Fibroblast of the aortic adventitia (primary cell): ENCODE measurements around the gene TUBB8. TPM values are rescaled to one million over a fixed set of nuclear protein-coding genes. Genes with fewer than 3 reads are reported as not detected.
"Not testable (repeated sequence)": the region's sequence is repeated elsewhere in the genome, so short reads cannot be mapped to it uniquely, and the experiment has no call there.

Source experiments
- DNase-seq: peaks from one replicate; pipeline ENCODE4 v3.0.0-alpha.2; 2010; ENCODE audit warnings: low read depth
- H3K4me3 ChIP-seq: 2 replicates; pipeline ENCODE4 v1.5.1; 2011; ENCODE audit warnings: low read depth, mild to moderate bottlenecking, control low read depth, low read length, moderate library complexity
- CTCF ChIP-seq: IDR thresholded peaks from 2 replicates; pipeline ENCODE4 v1.5.1; 2011; ENCODE audit warnings: mild to moderate bottlenecking, low read length, control low read depth, inconsistent platforms; ENCODE audit not compliant: insufficient read depth
- total RNA-seq: library from RNA; depleted of rRNA; stranded (reverse); fragments of >200 nt; gene quantifications from 2 replicates; pipeline ENCODE4 v1.2.3, GENCODE V29; 2012; ENCODE audit warnings: low replicate concordance

The TUBB8 gene
- total RNA-seq, 1 donor: not detected

GRCh38 chr10:83930-84530 lies 34.9 kb upstream of the TUBB8 start:
- no peak for DNase-seq
- no peak overlapping the region for H3K4me3 ChIP-seq
- TF ChIP-seq CTCF: no peak

- no peak overlapping the region for H3K4me3 ChIP-seq
- TF ChIP-seq CTCF: no peak
- no peak for DNase-seq
Measured at GRCh38 chr10:80477-81105, 31.5 kb upstream of the TUBB8 start.

- no peak overlapping the region for H3K4me3 ChIP-seq
- TF ChIP-seq CTCF: no peak
- no peak for DNase-seq
Measured at GRCh38 chr10:79532-80215, 30.6 kb upstream of the TUBB8 start.

- H3K4me3 ChIP-seq: no peak overlapping the region
- no peak for DNase-seq
- no peak for TF ChIP-seq CTCF
Measured at GRCh38 chr10:78556-78955, 29.5 kb upstream of the TUBB8 start.

GRCh38 chr10:74266-74621 lies 25.1 kb upstream of the TUBB8 start:
- not testable (repeated sequence) for H3K4me3 ChIP-seq, DNase-seq

GRCh38 chr10:73543-74265 lies 24.6 kb upstream of the TUBB8 start:
- peak overlapping the region; percentile 63 for H3K4me3 ChIP-seq
- peak; percentile 43 for DNase-seq
- peak; percentile 66 for TF ChIP-seq CTCF

- DNase-seq, H3K4me3 ChIP-seq: not testable (repeated sequence)
Measured at GRCh38 chr10:68156-68555, 19.1 kb upstream of the TUBB8 start.

- H3K4me3 ChIP-seq, DNase-seq: not testable (repeated sequence)
Measured at GRCh38 chr10:49926-50325, 830 bp upstream of the TUBB8 start.

GRCh38 chr10:47864-48263 lies 1.2 kb downstream of the TUBB8 start:
- not testable (repeated sequence) for H3K4me3 ChIP-seq, DNase-seq

GRCh38 chr10:13315-13635 lies 35.8 kb downstream of the TUBB8 start:
- not testable (repeated sequence) for DNase-seq

GRCh38 chr10:12444-13314 lies 36.4 kb downstream of the TUBB8 start:
- not testable (repeated sequence) for H3K4me3 ChIP-seq

More at GRCh38 chr10:13315-13635, 35.8 kb downstream of the TUBB8 start:
- H3K4me3 ChIP-seq: not testable (repeated sequence)

More at GRCh38 chr10:12444-13314, 36.4 kb downstream of the TUBB8 start:
- DNase-seq: not testable (repeated sequence)
